Measurements from ENCODE around the gene FUT7.
"Not testable (repeated sequence)": the region's sequence is repeated elsewhere in the genome, so short reads cannot be mapped to it uniquely, and the experiment has no call there.

Gene FUT7

DNA sequence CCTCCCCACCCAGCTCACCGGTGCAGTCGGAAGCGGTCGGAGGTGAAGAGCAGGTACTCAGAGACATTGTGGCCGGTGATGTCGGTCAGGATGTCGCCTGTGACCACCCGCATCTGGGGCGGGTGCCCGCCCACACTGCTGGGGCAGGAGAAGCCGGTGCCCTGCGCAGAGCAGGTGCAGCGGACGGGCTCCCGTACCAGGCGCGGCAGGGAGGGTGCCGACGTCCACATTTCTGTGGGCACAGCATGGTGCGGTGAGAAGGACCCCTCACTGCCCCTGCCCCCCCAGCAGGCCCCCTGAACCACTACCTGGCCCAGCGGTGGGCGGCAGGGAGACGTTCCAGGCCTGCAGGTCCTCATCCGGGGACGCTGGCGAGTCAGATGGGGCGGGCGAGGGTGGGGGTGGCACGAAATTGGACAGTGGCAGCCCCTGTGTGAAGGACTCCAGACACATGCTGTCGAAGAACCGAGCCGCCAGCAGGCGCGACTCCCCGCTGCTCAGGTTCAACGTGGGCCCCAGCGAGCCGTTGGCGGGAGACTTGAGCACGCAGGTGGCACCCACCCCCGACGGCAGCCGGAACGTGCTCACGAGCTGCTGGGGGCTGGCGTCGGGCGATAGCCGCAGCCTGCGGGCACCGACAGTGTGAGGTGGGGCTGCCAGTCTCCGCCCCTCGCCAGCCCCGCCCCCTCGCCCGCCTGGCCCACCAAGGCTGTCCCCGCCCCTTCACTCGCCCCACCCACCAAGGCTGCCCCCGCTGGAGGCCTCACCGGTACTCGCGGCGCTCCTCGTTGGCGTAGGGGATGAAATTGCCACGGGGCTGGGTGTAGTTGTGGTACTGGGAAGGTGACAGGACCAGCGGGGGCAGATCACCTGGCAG, 19.0 kb downstream of the FUT7 start:
- H3K36me3 ChIP-seq (ENCODE audit: insufficient read depth, low read length): peaks cover 9% of the 10 kb centered on the region

DNA sequence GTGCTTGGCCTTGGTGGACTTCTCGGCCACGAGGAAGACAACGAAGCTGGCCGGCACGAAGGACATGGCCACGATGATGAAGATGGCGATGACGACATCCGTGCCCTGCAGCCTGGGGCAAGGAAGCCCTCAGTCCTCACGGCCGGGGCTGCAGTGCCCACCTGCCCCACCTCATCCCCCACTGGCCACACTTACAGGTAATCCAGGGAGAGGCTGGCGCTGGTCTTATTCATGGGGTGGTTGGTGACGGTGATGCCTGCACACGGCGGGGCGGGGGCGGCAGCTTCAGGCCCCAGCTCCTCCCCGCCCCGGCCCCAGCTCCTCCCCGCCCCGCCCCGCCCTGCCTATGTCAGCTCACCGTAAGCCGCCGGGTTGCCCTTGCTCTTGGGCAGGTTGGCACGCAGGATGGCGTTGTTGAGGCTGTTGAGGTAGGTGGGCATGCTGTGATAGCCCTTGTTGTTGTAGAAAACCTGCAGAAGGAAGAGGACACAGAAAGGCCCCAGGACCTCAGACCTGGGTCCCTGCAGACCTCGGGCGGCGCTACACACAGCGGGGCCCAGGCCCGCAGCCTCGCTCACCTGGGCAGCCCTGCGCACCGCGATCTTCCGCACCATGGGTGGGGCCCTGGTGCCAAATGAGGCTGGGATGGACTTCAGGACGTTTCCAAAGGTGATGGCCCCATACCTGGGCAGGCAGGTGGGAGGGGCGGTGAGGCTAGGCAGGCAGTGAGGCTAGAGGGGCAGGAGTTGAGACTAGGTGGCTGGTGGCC, 19.8 kb downstream of the FUT7 start:
- Histone ChIP-seq H3K27me3 (ENCODE audit: control insufficient read depth in 1 of 2, insufficient read depth in 2 of 2, low read length in 2 of 2) (no peaks in the 10 kb centered on the region), H3K4me3 (ENCODE audit: low read depth in 1 of 2, low read length in 2 of 2) (no peak overlapping the region), H3K27ac (ENCODE audit: low read depth, low read length) (no peak overlapping the region), H3K4me1 (ENCODE audit: insufficient read depth, low read length) (no peaks in the 10 kb centered on the region), H3K36me3 (ENCODE audit: insufficient read depth, low read length) (peaks cover 9% of the 10 kb centered on the region), H3K9ac (ENCODE audit: low read length) (no peak overlapping the region), H3K9me3 (ENCODE audit: low read length) (no peaks in the 10 kb centered on the region)

More for the DNA sequence above, 19.0 kb downstream of the FUT7 start:
- H3K4me3 ChIP-seq (ENCODE audit: low read depth in 1 of 2, low read length in 2 of 2): no peak overlapping the region
- no peaks in the 10 kb centered on the region for H3K9me3 ChIP-seq (ENCODE audit: low read length)
- H3K27me3 ChIP-seq (ENCODE audit: control insufficient read depth in 1 of 2, insufficient read depth in 2 of 2, low read length in 2 of 2): no peaks in the 10 kb centered on the region
- H3K4me1 ChIP-seq (ENCODE audit: insufficient read depth, low read length): no peaks in the 10 kb centered on the region
- H3K27ac ChIP-seq (ENCODE audit: low read depth, low read length): no peak overlapping the region
- no peak overlapping the region for H3K9ac ChIP-seq (ENCODE audit: low read length)

DNA sequence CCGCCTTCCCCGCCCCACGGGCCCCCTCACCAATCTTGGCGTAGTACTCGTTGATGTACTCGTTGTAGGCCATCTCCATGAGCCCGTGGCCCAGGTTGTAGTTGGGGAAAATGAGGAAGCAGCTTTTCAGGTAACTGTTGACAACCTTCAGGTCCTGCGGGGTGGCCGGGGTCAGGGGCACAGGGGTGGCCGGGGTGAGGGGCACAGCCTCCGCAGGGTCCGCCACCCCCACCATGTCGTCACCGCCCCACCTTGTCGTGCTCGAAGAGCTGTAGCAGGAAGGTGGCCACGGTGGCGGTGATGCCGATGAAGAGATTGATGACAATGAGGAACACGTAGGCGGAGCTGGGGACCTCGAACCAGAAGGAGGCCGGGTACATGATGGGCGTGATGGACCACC, 20.7 kb downstream of the FUT7 start:
- Histone ChIP-seq H3K27me3 (ENCODE audit: control insufficient read depth in 1 of 2, insufficient read depth in 2 of 2, low read length in 2 of 2) (no peaks in the 10 kb centered on the region), H3K27ac (ENCODE audit: low read depth, low read length) (no peak overlapping the region), H3K4me1 (ENCODE audit: insufficient read depth, low read length) (no peaks in the 10 kb centered on the region), H3K36me3 (ENCODE audit: insufficient read depth, low read length) (peaks cover 9% of the 10 kb centered on the region), H3K4me3 (ENCODE audit: low read depth in 1 of 2, low read length in 2 of 2) (no peak overlapping the region), H3K9ac (ENCODE audit: low read length) (no peak overlapping the region), H3K9me3 (ENCODE audit: low read length) (no peaks in the 10 kb centered on the region)

DNA sequence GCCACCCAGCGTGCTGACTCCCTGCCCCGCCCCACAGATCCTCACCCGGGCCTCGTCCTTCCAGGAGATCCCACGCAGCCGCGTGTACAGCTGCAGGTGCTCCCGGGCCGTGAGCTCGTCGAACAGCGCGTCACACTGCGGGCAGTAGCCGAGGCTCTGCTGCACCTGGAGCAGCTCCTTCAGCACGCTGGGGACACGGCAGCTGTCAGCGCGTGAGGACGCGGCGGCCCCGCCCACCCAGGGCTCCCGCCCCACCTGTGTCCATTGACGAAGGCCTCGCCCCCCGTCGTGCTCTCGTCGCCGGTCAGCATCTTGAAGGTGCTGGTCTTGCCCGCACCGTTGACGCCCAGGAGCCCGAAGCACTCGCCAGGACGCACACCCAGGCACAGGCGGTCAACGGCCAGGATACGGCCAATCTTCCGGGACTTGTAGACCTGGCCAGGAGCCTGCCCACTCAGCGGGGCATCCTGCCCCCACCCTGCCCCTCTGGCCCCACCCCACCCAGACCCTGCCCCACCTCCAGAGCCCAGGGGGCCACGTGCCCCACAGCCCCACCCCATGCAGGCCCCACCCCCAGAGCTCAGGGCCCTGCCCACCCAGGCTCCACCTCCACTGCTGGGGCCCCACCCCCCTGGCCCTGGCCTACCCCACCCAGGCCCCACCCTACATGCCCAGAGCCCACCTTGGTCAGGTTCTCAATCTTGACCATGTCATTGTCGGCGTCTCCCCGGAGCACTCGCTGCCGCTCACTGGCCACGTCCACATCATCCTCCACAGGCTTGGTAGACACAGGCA, 21.8 kb downstream of the FUT7 start:
- Histone ChIP-seq H3K4me3 (ENCODE audit: low read depth in 1 of 2, low read length in 2 of 2) (no peak overlapping the region), H3K36me3 (ENCODE audit: insufficient read depth, low read length) (peaks cover 9% of the 10 kb centered on the region), H3K27ac (ENCODE audit: low read depth, low read length) (no peak overlapping the region), H3K4me1 (ENCODE audit: insufficient read depth, low read length) (no peaks in the 10 kb centered on the region), H3K9ac (ENCODE audit: low read length) (no peak overlapping the region), H3K9me3 (ENCODE audit: low read length) (no peaks in the 10 kb centered on the region), H3K27me3 (ENCODE audit: control insufficient read depth in 1 of 2, insufficient read depth in 2 of 2, low read length in 2 of 2) (no peaks in the 10 kb centered on the region)

DNA sequence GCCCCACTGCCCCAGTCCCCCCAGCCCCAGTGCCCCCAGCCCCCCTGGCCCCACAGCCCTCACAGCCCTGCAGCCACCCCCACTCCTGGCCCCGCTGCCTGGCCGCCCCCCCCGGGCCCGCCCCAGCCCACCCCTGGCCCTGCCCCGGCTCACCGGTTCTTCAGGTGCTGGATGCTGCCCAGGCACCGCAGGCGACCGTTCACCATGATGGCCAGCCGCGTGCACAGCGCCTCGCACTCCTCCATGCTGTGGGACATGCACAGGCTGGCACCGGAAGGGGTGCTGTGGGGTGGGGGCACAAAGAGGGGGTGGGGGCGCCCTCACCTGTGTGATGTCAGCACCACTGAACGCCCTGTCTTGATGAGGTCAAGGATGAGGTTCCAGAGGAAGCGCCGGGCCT, 22.7 kb downstream of the FUT7 start:
- Histone ChIP-seq H3K4me3 (ENCODE audit: low read depth in 1 of 2, low read length in 2 of 2) (no peak overlapping the region), H3K4me1 (ENCODE audit: insufficient read depth, low read length) (no peaks in the 10 kb centered on the region), H3K9ac (ENCODE audit: low read length) (no peak overlapping the region), H3K27ac (ENCODE audit: low read depth, low read length) (no peak overlapping the region), H3K36me3 (ENCODE audit: insufficient read depth, low read length) (peaks cover 9% of the 10 kb centered on the region), H3K27me3 (ENCODE audit: control insufficient read depth in 1 of 2, insufficient read depth in 2 of 2, low read length in 2 of 2) (no peaks in the 10 kb centered on the region), H3K9me3 (ENCODE audit: low read length) (no peaks in the 10 kb centered on the region)

DNA sequence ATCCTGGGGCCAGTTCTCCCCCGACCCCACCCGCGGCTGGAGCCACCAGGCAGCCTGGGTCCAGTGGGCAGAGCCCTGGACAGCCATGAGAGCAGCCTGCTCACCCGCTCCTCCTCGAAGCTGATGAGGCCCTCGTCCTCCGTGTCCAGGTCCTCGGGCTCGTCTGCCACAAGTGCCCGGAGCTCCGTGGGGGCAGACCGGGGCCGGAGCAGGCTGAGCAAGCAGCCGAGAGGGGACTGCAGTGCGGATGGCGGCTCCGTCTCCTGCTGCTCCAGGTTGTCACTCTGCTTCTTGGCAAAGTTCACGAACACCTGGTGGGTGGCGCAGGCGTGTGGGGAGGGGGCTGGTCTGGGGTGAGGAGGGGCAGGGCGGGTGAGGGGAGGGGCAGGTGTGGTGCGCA, 23.6 kb downstream of the FUT7 start:
- H3K36me3 ChIP-seq (ENCODE audit: insufficient read depth, low read length): peaks cover 9% of the 10 kb centered on the region
- H3K9ac ChIP-seq (ENCODE audit: low read length): no peak overlapping the region
- H3K4me1 ChIP-seq (ENCODE audit: insufficient read depth, low read length): no peaks in the 10 kb centered on the region
- H3K27me3 ChIP-seq (ENCODE audit: control insufficient read depth in 1 of 2, insufficient read depth in 2 of 2, low read length in 2 of 2): no peaks in the 10 kb centered on the region
- no peak overlapping the region for H3K27ac ChIP-seq (ENCODE audit: low read depth, low read length)
- no peaks in the 10 kb centered on the region for H3K9me3 ChIP-seq (ENCODE audit: low read length)
- H3K4me3 ChIP-seq (ENCODE audit: low read depth in 1 of 2, low read length in 2 of 2): no peak overlapping the region

DNA sequence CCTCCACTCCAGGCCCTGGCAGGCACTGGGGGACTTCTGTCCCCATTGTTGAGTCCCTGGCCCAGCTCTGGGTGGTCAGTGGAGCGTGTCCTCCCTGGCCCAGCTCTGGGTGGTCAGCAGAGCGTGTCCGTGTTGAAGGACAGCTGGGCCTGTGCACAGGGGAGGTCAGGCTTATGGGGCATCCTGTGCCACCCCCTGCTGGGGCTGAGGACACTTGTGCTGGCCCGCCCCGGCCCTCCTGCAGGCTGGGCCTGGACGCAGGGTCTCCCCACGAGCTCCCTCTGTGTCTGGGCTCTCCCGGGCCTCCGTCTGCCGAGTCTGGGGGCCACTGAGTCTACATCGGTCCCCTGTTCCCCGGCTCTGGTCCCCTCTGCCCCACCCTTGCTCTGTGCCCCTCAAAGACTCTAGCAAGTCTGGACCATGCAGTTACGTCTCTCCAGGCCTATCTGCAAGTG, 24.0 kb downstream of the FUT7 start:
- H3K9ac ChIP-seq (ENCODE audit: low read length): no peak overlapping the region

DNA sequence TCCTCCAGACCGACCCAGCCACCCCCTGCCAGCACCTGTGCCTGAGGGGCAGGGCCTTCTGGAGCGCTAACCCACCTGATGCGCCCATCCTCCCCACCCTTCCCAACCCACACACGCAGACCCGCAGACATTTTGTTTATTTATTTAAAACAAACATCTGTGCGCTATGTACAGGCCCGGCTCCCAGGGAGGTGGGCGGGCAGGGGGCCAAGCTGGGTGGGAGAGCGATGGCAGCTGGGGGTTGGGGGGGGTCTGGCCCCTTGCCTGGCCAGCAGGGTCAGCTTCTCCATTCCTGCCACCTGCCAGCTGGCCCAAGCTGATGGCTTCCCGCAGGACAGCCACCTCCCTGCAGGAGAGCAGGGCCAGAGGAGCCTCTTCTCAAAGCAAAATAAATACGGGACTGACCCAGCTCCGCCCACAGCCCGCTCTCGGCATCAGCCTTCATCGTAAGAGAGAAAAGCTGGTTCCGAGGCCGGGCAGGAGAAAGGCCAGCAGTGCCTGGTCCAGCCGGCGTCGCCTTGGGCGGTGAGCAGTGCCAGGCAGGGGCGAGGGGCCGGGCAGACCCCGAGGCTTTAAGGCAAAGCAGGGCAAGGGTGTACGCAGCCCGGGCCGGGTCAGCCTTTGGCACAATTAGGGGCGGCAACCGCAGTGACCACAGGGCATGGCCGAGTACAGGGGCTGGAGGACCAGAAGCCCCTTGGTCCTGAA, 24.6 kb downstream of the FUT7 start:
- Histone ChIP-seq H3K4me3 (ENCODE audit: low read depth in 1 of 2, low read length in 2 of 2) (no peak overlapping the region), H3K27me3 (ENCODE audit: control insufficient read depth in 1 of 2, insufficient read depth in 2 of 2, low read length in 2 of 2) (no peaks in the 10 kb centered on the region), H3K9ac (ENCODE audit: low read length) (no peak overlapping the region), H3K9me3 (ENCODE audit: low read length) (no peaks in the 10 kb centered on the region), H3K4me1 (ENCODE audit: insufficient read depth, low read length) (no peaks in the 10 kb centered on the region), H3K36me3 (ENCODE audit: insufficient read depth, low read length) (peaks cover 9% of the 10 kb centered on the region), H3K27ac (ENCODE audit: low read depth, low read length) (no peak overlapping the region)

More for the DNA sequence above, 24.0 kb downstream of the FUT7 start:
- Histone ChIP-seq H3K9me3 (ENCODE audit: low read length) (no peaks in the 10 kb centered on the region), H3K4me3 (ENCODE audit: low read depth in 1 of 2, low read length in 2 of 2) (no peak overlapping the region), H3K27ac (ENCODE audit: low read depth, low read length) (no peak overlapping the region), H3K36me3 (ENCODE audit: insufficient read depth, low read length) (peaks cover 9% of the 10 kb centered on the region), H3K27me3 (ENCODE audit: control insufficient read depth in 1 of 2, insufficient read depth in 2 of 2, low read length in 2 of 2) (no peaks in the 10 kb centered on the region), H3K4me1 (ENCODE audit: insufficient read depth, low read length) (no peaks in the 10 kb centered on the region)

DNA sequence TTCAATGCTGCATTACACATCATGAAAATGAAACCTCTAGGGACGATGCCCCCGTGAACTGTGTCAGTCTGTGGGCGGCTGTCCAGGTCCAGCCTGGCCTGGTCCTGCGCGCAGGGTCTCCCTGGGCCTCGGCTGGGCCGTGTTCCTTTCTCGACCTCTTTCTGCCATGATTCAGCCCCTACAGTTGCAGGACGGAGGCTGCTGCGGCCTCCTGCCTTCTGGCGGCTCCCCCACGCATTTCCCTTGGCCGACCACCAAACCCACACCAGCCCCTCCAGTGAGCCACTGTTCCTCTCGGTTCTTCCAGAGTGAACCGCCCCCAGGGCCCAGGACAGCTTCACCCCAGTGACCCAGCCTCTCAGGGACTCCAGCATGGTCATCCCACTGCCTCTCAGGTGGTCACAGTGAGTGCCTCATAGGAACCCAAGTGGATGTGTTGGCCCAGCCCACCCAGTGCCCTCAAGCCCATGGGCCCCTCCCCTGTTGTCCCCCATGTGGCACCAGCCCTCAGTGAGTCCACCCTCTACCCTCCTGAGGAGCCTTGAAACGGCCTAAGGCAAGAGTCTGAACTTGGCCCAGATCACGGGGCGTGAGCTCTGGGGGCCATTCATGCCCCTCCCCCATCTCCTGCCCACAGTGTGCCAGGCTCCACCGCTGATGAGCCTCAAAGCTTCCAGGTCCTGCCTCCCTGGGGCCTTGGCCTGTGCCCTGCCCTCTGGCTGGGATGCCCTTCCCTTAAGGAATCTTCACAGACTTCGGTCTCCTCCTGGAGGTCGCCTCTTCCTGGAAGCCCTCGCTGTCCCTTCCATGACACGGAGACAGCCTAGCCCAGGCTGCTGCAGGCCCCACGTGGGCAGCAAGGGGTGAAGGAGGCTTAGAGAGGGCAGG, 25.5 kb downstream of the FUT7 start:
- no peak overlapping the region for H3K4me3 ChIP-seq (ENCODE audit: low read depth in 1 of 2, low read length in 2 of 2)
- H3K9ac ChIP-seq (ENCODE audit: low read length): no peak overlapping the region
- no peaks in the 10 kb centered on the region for H3K4me1 ChIP-seq (ENCODE audit: insufficient read depth, low read length)
- no peaks in the 10 kb centered on the region for H3K27me3 ChIP-seq (ENCODE audit: control insufficient read depth in 1 of 2, insufficient read depth in 2 of 2, low read length in 2 of 2)
- no peaks in the 10 kb centered on the region for H3K9me3 ChIP-seq (ENCODE audit: low read length)
- peaks cover 3% of the 10 kb centered on the region for H3K36me3 ChIP-seq (ENCODE audit: insufficient read depth, low read length)
- H3K27ac ChIP-seq (ENCODE audit: low read depth, low read length): no peak overlapping the region

DNA sequence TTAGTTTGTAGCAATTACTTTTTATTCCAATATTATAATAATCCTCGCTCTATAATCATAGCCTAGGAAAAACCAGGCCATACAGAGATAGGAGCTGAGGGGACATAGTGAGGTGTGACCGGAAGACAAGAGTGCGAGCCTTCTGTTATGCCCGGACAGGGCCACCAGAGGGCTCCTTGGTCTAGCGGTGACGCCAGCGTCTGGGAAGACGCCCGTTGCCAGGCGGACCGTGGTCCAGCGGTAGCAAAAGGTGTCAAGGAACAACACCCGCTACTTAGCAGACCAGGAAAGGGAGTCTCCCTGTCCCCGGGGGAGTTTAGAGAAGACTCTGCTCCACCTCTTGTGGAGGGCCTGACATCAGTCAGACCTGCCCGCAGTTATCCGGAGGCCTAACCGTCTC, 27.6 kb downstream of the FUT7 start:
- H3K27ac ChIP-seq (ENCODE audit: low read depth, low read length); H3K4me1 ChIP-seq (ENCODE audit: insufficient read depth, low read length); H3K9me3 ChIP-seq (ENCODE audit: low read length); H3K27me3 ChIP-seq (ENCODE audit: control insufficient read depth in 1 of 2, insufficient read depth in 2 of 2, low read length in 2 of 2); H3K36me3 ChIP-seq (ENCODE audit: insufficient read depth, low read length); H3K4me3 ChIP-seq (ENCODE audit: low read depth in 1 of 2, low read length in 2 of 2); H3K9ac ChIP-seq (ENCODE audit: low read length): not testable (repeated sequence)

All from muscle layer of colon (tissue), 2 donors.